Gastroesophageal sphincter (tissue), 4 donors: ENCODE data around the gene TAF6L. TPM values are rescaled to one million over a fixed set of nuclear protein-coding genes. Genes with fewer than 3 reads are reported as not detected.
A peak's percentile ranks its signal among the peaks of the same experiment; 100 is the strongest.
"Not testable (repeated sequence)": the region's sequence is repeated elsewhere in the genome, so short reads cannot be mapped to it uniquely, and the experiment has no call there.

ENCODE experiments used
- ATAC-seq: fragments of 150-250 bp; one replicate; pipeline ENCODE4 v1.9.1; 2016; ENCODE audit warnings: mild to moderate bottlenecking, moderate library complexity
- H3K27ac ChIP-seq, 4 donors: fragments of 200-600 bp; sonication (generic) in 3 of 4; 1 replicate in 3 of 4; 2 replicates in 1 of 4; pipeline ENCODE4 v1.5.1; 2016 to 2019
- H3K27me3 ChIP-seq: fragments of 200-600 bp; sonication (generic); one replicate; pipeline ENCODE4 v1.5.1; 2019
- H3K36me3 ChIP-seq, 2 donors: fragments of 200-600 bp; sonication (generic); one replicate each; pipeline ENCODE4 v1.5.1; 2019; ENCODE audit warnings: control low read depth in 1 of 2
- H3K4me1 ChIP-seq, 3 donors: fragments of 200-600 bp; sonication (generic); 1 replicate in 2 of 3; 2 replicates in 1 of 3; pipeline ENCODE4 v1.5.1; 2016 to 2019; ENCODE audit warnings: control low read depth in 2 of 3
- H3K4me3 ChIP-seq, 2 donors: fragments of 200-600 bp; sonication (generic); one replicate each; pipeline ENCODE4 v1.5.1; 2019; ENCODE audit warnings: mild to moderate bottlenecking in 1 of 2, moderate library complexity in 1 of 2
- H3K9me3 ChIP-seq, 3 donors: fragments of 200-600 bp; sonication (generic); one replicate each; pipeline ENCODE4 v1.5.1; 2017 to 2019; ENCODE audit warnings: control low read depth in 2 of 3
- CTCF ChIP-seq, 4 experiments: fragments of 200-600 bp in 2 of 4; fragments of 450-650 bp in 2 of 4; sonication (generic) in 1 of 4; IDR thresholded peaks; one replicate each; pipeline ENCODE4 v1.5.1; 2017 to 2019; ENCODE audit warnings: antibody characterized with exemption in 4 of 4, mild to moderate bottlenecking in 2 of 4, moderate library complexity in 2 of 4
- EP300 ChIP-seq: sonication (generic); formaldehyde crosslinking; IDR thresholded peaks from one replicate; pipeline ENCODE4 v1.6.1; 2017; ENCODE audit warnings: antibody characterized with exemption, mild to moderate bottlenecking
- POLR2A ChIP-seq, 2 donors: fragments of 450-650 bp; IDR thresholded peaks; one replicate each; pipeline ENCODE4 v1.6.1; 2017; ENCODE audit warnings: antibody characterized with exemption in 2 of 2, mild to moderate bottlenecking in 2 of 2, moderate library complexity in 1 of 2
- POLR2AphosphoS5 ChIP-seq: sonication (generic); formaldehyde crosslinking; IDR thresholded peaks from one replicate; pipeline ENCODE4 v1.6.1; 2017; ENCODE audit warnings: antibody characterized with exemption
- WGBS, 2 donors: methylation state at CpG; one replicate each; pipeline ENCODE4 v1.1.5; 2018; ENCODE audit warnings: low coverage in 1 of 2; 5-methylcytosine and 5-hydroxymethylcytosine counted together
- total RNA-seq, 4 donors: library from RNA; depleted of rRNA; stranded (reverse); fragments of >200 nt; gene quantifications; one replicate each; pipeline ENCODE4 v1.1.0, GENCODE V29; 2016

TAF6L gene
- total RNA-seq, 4 donors from 2014 or later = 5.5 to 23.4 (median 14.5) TPM

- ATAC-seq = no peak
Observed at GRCh38 chr11:62726156-62726914, 44.9 kb upstream of the TAF6L start.

GRCh38 chr11:62726915-62727164 is 44.4 kb upstream of the TAF6L start:
- H3K27me3 ChIP-seq = no peaks in the 10 kb centered on the region
- peak; percentile 2 for ATAC-seq
- peak overlapping the region; percentile 64 to 98 (median 96) for H3K27ac ChIP-seq
- H3K9me3 ChIP-seq = no peaks in the 10 kb centered on the region
- H3K4me3 ChIP-seq = peak overlapping the region; percentile 77 to 98
- H3K4me1 ChIP-seq = peaks cover 0 to 73% (median 19%) of the 10 kb centered on the region in 3 donors
- peak in 1 of 4 experiments; percentile 2 for TF ChIP-seq CTCF (IDR thresholded peaks at IDR 0.05)
- TF ChIP-seq EP300 = no peak
- peaks cover 5 to 34% of the 10 kb centered on the region in 2 donors for H3K36me3 ChIP-seq
- WGBS, 2 donors = 0% methylated on average over 9 of the region's 37 CpGs; no CpG with 5 or more reads in 1 of the 2 donors

More at GRCh38 chr11:62726156-62726914, 44.9 kb upstream of the TAF6L start:
- peak overlapping the region; percentile 64 to 98 (median 96) for H3K27ac ChIP-seq
- H3K27me3 ChIP-seq = no peaks in the 10 kb centered on the region
- no peak for TF ChIP-seq POLR2A (IDR thresholded peaks at IDR 0.05)
- H3K4me1 ChIP-seq = peaks cover 0 to 70% (median 19%) of the 10 kb centered on the region in 3 donors
- H3K4me3 ChIP-seq = peak overlapping the region; percentile 77 to 98
- H3K36me3 ChIP-seq = peaks cover 10 to 38% of the 10 kb centered on the region in 2 donors
- WGBS, 2 donors = 2 to 3% methylated on average over 9 to 24 of the region's 51 CpGs
- H3K9me3 ChIP-seq = no peaks in the 10 kb centered on the region

- peak; percentile 94 for ATAC-seq
- Histone ChIP-seq H3K9me3 (no peaks in the 10 kb centered on the region), H3K27me3 (no peaks in the 10 kb centered on the region), H3K4me3 (peak within 1 kb of the TSS; percentile 77 to 98), H3K36me3 (peaks cover 4 to 34% of the 10 kb centered on the region in 2 donors), H3K4me1 (peaks cover 0 to 73% (median 19%) of the 10 kb centered on the region in 3 donors), H3K27ac (peak within 1 kb of the TSS; percentile 64 to 98 (median 96))
- WGBS, 2 donors = 0% methylated on average over 10 to 11 of the region's 72 CpGs
- TF ChIP-seq POLR2A (IDR thresholded peaks at IDR 0.05) = peak; percentile 92 to 96
- peak; percentile 91 for TF ChIP-seq POLR2AphosphoS5
- TF ChIP-seq EP300 = no peak
- TF ChIP-seq CTCF (IDR thresholded peaks at IDR 0.05) = peak in 1 of 4 experiments; percentile 3
Observed at GRCh38 chr11:62727165-62727871, 43.9 kb upstream of the TAF6L start, which contains the start of gene HNRNPUL2. Gene HNRNPUL2, minus strand, starts transcription at chr11:62727457. Its CDS starts 301 bp downstream, at chr11:62727156.

GRCh38 chr11:62727872-62728170 is 43.4 kb upstream of the TAF6L start:
- Histone ChIP-seq H3K27ac (peak overlapping the region; percentile 64 to 98 (median 96)), H3K9me3 (no peaks in the 10 kb centered on the region), H3K36me3 (peaks cover 4 to 32% of the 10 kb centered on the region in 2 donors), H3K4me1 (peaks cover 0 to 74% (median 19%) of the 10 kb centered on the region in 3 donors), H3K4me3 (peak overlapping the region; percentile 77 to 98), H3K27me3 (no peaks in the 10 kb centered on the region)
- ATAC-seq = peak; percentile 84
- 0 to 1% methylated on average over 19 to 20 of the region's 20 CpGs for WGBS, 2 donors
- TF ChIP-seq POLR2A (IDR thresholded peaks at IDR 0.05) (no peak), POLR2AphosphoS5 (no peak), EP300 (no peak), CTCF (IDR thresholded peaks at IDR 0.05) (no peak)

- Histone ChIP-seq H3K36me3 (peaks cover 0 to 32% of the 10 kb centered on the region in 2 donors), H3K4me1 (peaks cover 0 to 72% (median 19%) of the 10 kb centered on the region in 3 donors), H3K9me3 (no peaks in the 10 kb centered on the region), H3K4me3 (peak within 1 kb of the TSS; percentile 77 to 98), H3K27ac (peak within 1 kb of the TSS; percentile 64 to 98 (median 96)), H3K27me3 (no peaks in the 10 kb centered on the region)
- ATAC-seq = peak; percentile 59
- 0% methylated on average over 7 to 19 of the region's 29 CpGs for WGBS, 2 donors
- peak; percentile 54 to 67 for TF ChIP-seq POLR2A (IDR thresholded peaks at IDR 0.05)
- TF ChIP-seq EP300 = no peak
- TF ChIP-seq POLR2AphosphoS5 = peak; percentile 76
Observed at GRCh38 chr11:62728171-62728988, 42.8 kb upstream of the TAF6L start, which contains the start of gene TTC9C. Gene TTC9C, plus strand, starts transcription at chr11:62728486. Its CDS starts 363 bp downstream, at chr11:62728849.

- Histone ChIP-seq H3K36me3 (peaks cover 0 to 41% of the 10 kb centered on the region in 2 donors), H3K27ac (peak overlapping the region in 2 of 4 donors; percentile 96), H3K4me3 (peak overlapping the region in 1 of 2 donors; percentile 98), H3K4me1 (peaks cover 0 to 55% (median 7%) of the 10 kb centered on the region in 3 donors)
- ATAC-seq, H3K9me3 ChIP-seq, H3K27me3 ChIP-seq: not testable (repeated sequence)
- 74 to 77% methylated on average over 3 to 11 of the region's 14 CpGs for WGBS, 2 donors
Observed at GRCh38 chr11:62730076-62730475, 41.1 kb upstream of the TAF6L start.
